OCI-LY7 (cell line): Measurements from ENCODE around the gene SIAH1. TPM values are rescaled to one million over a fixed set of nuclear protein-coding genes. Genes with fewer than 3 reads are reported as not detected.

Source experiments
- BruUV-seq: library from RNA; stranded (reverse); fragments of 400-500 nt; replicated peaks from 2 replicates; lab custom pipeline; 2021; lab: Mats Ljungman, UMichigan
- CTCF ChIA-PET: fragments of 300-600 bp; sonication (Branson Sonifier 250); formaldehyde crosslinking; loops from one replicate; lab custom pipeline; 2022; ENCODE audit warnings: antibody characterized with exemption; ENCODE audit not compliant: unreplicated experiment; lab: Charles Lee
- POLR2A ChIA-PET: fragments of 300-600 bp; sonication (Branson Sonifier 250); formaldehyde crosslinking; loops from one replicate; lab custom pipeline; 2022; ENCODE audit warnings: antibody characterized with exemption; lab: Charles Lee
- DNase-seq: peaks from one replicate; pipeline ENCODE4 v3.0.0-alpha.2; 2015; ENCODE audit warnings: low spot score
- H2AFZ ChIP-seq: fragments of 200-600 bp; sonication (generic), shearing (Covaris generic); 2 replicates; pipeline ENCODE4 v1.6.1; 2014; ENCODE audit warnings: mild to moderate bottlenecking, antibody characterized with exemption, low read length, moderate library complexity
- H3K27ac ChIP-seq: fragments of 200-600 bp; sonication (generic); 2 replicates; pipeline ENCODE4 v1.5.1; 2014; ENCODE audit warnings: mixed run types, low read depth, mild to moderate bottlenecking, moderate library complexity, low read length, inconsistent platforms; ENCODE audit not compliant: poor library complexity, severe bottlenecking
- H3K36me3 ChIP-seq: fragments of 200-600 bp; sonication (generic); 2 replicates; pipeline ENCODE4 v1.6.1; 2014; ENCODE audit warnings: mild to moderate bottlenecking, antibody characterized with exemption, low read length, moderate library complexity, mixed read lengths; ENCODE audit not compliant: insufficient read depth
- H3K4me1 ChIP-seq: fragments of 200-600 bp; sonication (generic); 2 replicates; pipeline ENCODE4 v1.5.1; 2014; ENCODE audit warnings: mild to moderate bottlenecking, low read length; ENCODE audit not compliant: insufficient read depth, poor library complexity, severe bottlenecking
- H3K4me2 ChIP-seq: fragments of 200-600 bp; sonication (generic); 2 replicates; pipeline ENCODE4 v1.6.1; 2014; ENCODE audit warnings: mild to moderate bottlenecking, low read length
- H3K4me3 ChIP-seq: fragments of 200-600 bp; sonication (generic); 2 replicates; pipeline ENCODE4 v1.5.1; 2014; ENCODE audit warnings: mild to moderate bottlenecking, low read depth, low read length; ENCODE audit not compliant: poor library complexity, severe bottlenecking
- H3K79me2 ChIP-seq: fragments of 200-600 bp; sonication (generic); 2 replicates; pipeline ENCODE4 v1.6.1; 2016; ENCODE audit warnings: low read depth, mild to moderate bottlenecking, low read length, moderate library complexity, mixed read lengths; ENCODE audit not compliant: insufficient read depth
- H3K9me2 ChIP-seq: fragments of 200-600 bp; sonication (generic); 2 replicates; pipeline ENCODE4 v1.6.1; 2016; ENCODE audit warnings: mild to moderate bottlenecking, low read length, mixed read lengths; ENCODE audit not compliant: insufficient read depth
- H3K9me3 ChIP-seq: fragments of 200-600 bp; sonication (generic); 2 replicates; pipeline ENCODE4 v1.6.1; 2014; ENCODE audit warnings: mild to moderate bottlenecking, mixed run types, low read length, mixed read lengths
- H4K20me1 ChIP-seq: fragments of 200-600 bp; sonication (generic); 2 replicates; pipeline ENCODE4 v1.6.1; 2014; ENCODE audit warnings: mild to moderate bottlenecking, antibody characterized with exemption, low read length, moderate library complexity, mixed read lengths; ENCODE audit not compliant: insufficient read depth
- EZH2phosphoT487 ChIP-seq: fragments of 200-600 bp; sonication (generic); IDR thresholded peaks from 2 replicates; pipeline ENCODE4 v1.6.1; 2018; ENCODE audit warnings: low read depth, borderline replicate concordance, mild to moderate bottlenecking, mixed run types, antibody characterized with exemption, low read length, moderate library complexity, mixed read lengths
- intact Hi-C: fragments of 100-400 bp; cut with micrococcal nuclease; formaldehyde crosslinking; loops from one replicate; pipeline ENCODE4 v1.10.0; 2022; ENCODE audit not compliant: unreplicated experiment
- total RNA-seq, 2 experiments: library from RNA; depleted of rRNA in 1 of 2; stranded (reverse); fragments of >200 nt in 1 of 2; shearing (Covaris generic) in 1 of 2; gene quantifications; 2 replicates each; pipeline ENCODE4 v1.2.3, GENCODE V29; 2014 to 2022
- TF ChIP-seq, protein P1 (sequence below): fragments of 200-600 bp; sonication (generic); conservative IDR thresholded peaks from 2 replicates; pipeline ENCODE4 v1.5.1; 2014; ENCODE audit warnings: mild to moderate bottlenecking, antibody characterized with exemption, low read length, moderate library complexity, mixed read lengths

SIAH1 gene
- total RNA-seq, 2 experiments from 2014 or later: 18.9 to 22.8 TPM

DNA sequence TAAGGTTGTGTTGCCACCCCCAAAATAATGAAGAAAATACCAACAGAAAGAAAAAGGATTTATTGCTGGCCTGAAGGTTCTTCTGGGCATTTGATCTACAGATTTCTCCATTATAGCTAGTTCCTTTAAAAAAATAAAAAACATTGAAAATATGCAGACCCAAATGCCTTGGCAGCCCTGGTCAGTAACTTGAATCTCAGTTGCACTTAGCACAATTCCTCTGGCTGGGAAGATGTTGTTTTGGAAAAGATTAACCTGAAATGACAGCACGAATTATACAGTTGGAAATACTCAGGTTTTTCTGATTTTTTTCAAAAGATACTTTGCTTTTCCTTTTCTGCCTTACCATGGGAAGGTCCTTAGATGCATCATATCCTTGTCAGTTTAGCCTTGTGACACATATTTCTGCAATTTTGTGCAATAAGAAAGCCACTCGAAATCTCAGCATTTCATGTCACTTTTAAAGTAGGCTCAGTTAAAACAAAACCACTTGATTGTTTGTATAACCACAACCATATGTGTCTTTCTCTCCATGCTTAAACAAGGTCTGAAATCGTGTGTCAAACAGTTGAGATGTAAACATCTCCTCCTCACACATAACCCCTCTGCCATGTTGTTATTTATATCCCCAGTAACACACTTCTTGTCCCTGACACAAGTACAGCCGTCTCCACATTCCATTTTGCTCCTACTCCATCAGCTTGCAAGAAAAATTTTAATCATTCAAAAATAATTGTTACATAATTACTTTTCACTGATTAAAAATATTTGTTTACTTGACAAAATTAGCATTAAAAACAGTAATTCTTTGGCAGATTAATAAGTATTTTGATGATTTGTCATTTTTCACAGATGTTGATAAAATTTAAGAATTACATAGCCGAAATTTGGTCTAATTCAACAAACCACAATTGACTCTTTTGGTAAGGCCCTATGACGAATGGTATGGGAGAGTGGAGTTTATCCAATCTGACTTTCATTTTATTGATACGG lies 61.1 kb downstream of the SIAH1 start:
- H3K4me1 ChIP-seq: peaks cover under 1% of the 10 kb centered on the region
- H3K4me2 ChIP-seq: no peak overlapping the region
- no TSS peak for BruUV-seq
- H3K4me3 ChIP-seq: no peak overlapping the region
- TF ChIP-seq, protein P1, sequence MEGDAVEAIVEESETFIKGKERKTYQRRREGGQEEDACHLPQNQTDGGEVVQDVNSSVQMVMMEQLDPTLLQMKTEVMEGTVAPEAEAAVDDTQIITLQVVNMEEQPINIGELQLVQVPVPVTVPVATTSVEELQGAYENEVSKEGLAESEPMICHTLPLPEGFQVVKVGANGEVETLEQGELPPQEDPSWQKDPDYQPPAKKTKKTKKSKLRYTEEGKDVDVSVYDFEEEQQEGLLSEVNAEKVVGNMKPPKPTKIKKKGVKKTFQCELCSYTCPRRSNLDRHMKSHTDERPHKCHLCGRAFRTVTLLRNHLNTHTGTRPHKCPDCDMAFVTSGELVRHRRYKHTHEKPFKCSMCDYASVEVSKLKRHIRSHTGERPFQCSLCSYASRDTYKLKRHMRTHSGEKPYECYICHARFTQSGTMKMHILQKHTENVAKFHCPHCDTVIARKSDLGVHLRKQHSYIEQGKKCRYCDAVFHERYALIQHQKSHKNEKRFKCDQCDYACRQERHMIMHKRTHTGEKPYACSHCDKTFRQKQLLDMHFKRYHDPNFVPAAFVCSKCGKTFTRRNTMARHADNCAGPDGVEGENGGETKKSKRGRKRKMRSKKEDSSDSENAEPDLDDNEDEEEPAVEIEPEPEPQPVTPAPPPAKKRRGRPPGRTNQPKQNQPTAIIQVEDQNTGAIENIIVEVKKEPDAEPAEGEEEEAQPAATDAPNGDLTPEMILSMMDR: no peak
- TF ChIP-seq EZH2phosphoT487: no peak
- POLR2A ChIA-PET: no interaction called here
- no peak overlapping the region for H3K27ac ChIP-seq
- CTCF ChIA-PET: no interaction called here
- no peaks in the 10 kb centered on the region for H4K20me1 ChIP-seq
- H3K9me2 ChIP-seq: no peaks in the 10 kb centered on the region
- H3K36me3 ChIP-seq: no peaks in the 10 kb centered on the region
- H2AFZ ChIP-seq: no peak overlapping the region
- no peaks in the 10 kb centered on the region for H3K9me3 ChIP-seq
- intact Hi-C loops: no loop called here
- H3K79me2 ChIP-seq: no peaks in the 10 kb centered on the region
- DNase-seq: no peak

DNA sequence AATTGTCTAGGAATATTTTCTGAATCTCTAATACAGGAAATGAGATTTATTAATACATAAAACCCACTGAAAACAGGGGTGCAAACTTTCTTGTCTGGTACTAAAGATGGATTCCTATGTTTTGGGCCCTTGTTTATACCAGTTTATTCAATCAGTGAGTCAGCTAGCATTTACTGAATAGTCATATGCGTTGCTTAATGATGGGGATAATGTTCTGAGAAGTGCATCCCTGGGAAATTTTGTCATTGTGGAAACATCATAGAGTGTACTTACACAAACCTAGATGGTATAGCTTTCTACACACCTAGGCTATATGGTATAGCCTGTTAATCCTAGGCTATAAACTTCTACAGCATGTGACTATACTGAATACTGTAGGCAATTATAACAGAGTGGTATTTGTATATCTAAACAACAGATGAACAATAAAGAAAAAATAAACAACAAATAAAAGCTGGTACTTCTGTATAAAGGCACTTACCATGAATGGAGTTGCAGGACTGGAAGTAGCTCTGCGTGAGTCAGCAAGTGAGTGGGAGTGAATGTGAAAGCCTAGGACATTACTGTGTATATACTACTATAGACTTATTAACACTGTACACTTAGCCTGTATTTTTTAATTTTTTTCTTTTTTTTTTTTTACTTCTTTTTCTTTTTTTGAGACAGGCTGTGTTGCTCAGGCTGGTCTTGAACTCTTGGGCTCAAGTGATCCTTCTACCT lies 63.7 kb downstream of the SIAH1 start:
- POLR2A ChIA-PET: interaction anchor here (0.7 to 0.9 kb wide), 2 partner anchors 10 to 232 kb away, joined by 5 to 6 read pairs; no protein-coding TSS in a partner anchor
- DNase-seq: no peak
- no peak overlapping the region for H3K4me2 ChIP-seq
- H3K4me1 ChIP-seq: peaks cover 16% of the 10 kb centered on the region
- TF ChIP-seq EZH2phosphoT487: no peak
- TF ChIP-seq, protein P1: no peak
- H3K36me3 ChIP-seq: no peaks in the 10 kb centered on the region
- no peaks in the 10 kb centered on the region for H4K20me1 ChIP-seq
- no peaks in the 10 kb centered on the region for H3K9me3 ChIP-seq
- BruUV-seq: no TSS peak
- H3K79me2 ChIP-seq: no peaks in the 10 kb centered on the region
- intact Hi-C loops: no loop called here
- CTCF ChIA-PET: no interaction called here
- no peak overlapping the region for H2AFZ ChIP-seq
- no peak overlapping the region for H3K4me3 ChIP-seq
- H3K9me2 ChIP-seq: no peaks in the 10 kb centered on the region
- H3K27ac ChIP-seq: no peak overlapping the region
